HG02938 (cell line): ENCODE data around the gene ZNF195.
"Not testable (repeated sequence)": the region's sequence is repeated elsewhere in the genome, so short reads cannot be mapped to it uniquely, and the experiment has no call there.

Experiments used
- ATAC-seq: cut with Tn5 transposase; IDR thresholded peaks from one replicate; pipeline ENCODE4 v1.9.1; 2021; ENCODE audit warnings: mild to moderate bottlenecking, moderate library complexity; ENCODE audit not compliant: unreplicated experiment

Gene ZNF195

GRCh38 chr11:3356858-3357257 is 22.1 kb downstream of the ZNF195 start:
- ATAC-seq = no peak

- ATAC-seq = no peak
Measured at GRCh38 chr11:3353066-3353465, 25.9 kb downstream of the ZNF195 start.

- no peak for ATAC-seq
Measured at GRCh38 chr11:3347127-3347526, 31.8 kb downstream of the ZNF195 start.

- no peak for ATAC-seq
Measured at GRCh38 chr11:3346587-3346986, 32.4 kb downstream of the ZNF195 start.

GRCh38 chr11:3345736-3346135 is 33.2 kb downstream of the ZNF195 start:
- no peak for ATAC-seq

GRCh38 chr11:3344327-3345174 is 34.4 kb downstream of the ZNF195 start:
- ATAC-seq = no peak

GRCh38 chr11:3342709-3343108 is 36.2 kb downstream of the ZNF195 start:
- ATAC-seq = no peak

- no peak for ATAC-seq
Measured at GRCh38 chr11:3341298-3341697, 37.6 kb downstream of the ZNF195 start.

GRCh38 chr11:3340025-3340424 is 38.9 kb downstream of the ZNF195 start:
- no peak for ATAC-seq

GRCh38 chr11:3339340-3339624 is 39.7 kb downstream of the ZNF195 start:
- no peak for ATAC-seq

- no peak for ATAC-seq
Measured at GRCh38 chr11:3338569-3339339, 40.2 kb downstream of the ZNF195 start.

- ATAC-seq = not testable (repeated sequence)
Measured at GRCh38 chr11:3336420-3336819, 42.5 kb downstream of the ZNF195 start.

GRCh38 chr11:3333157-3333556 is 45.8 kb downstream of the ZNF195 start:
- not testable (repeated sequence) for ATAC-seq

- not testable (repeated sequence) for ATAC-seq
Measured at GRCh38 chr11:3331078-3331477, 47.9 kb downstream of the ZNF195 start.

GRCh38 chr11:3330064-3330463 is 48.9 kb downstream of the ZNF195 start:
- ATAC-seq = not testable (repeated sequence)

GRCh38 chr11:3328503-3328902 is 50.4 kb downstream of the ZNF195 start:
- ATAC-seq = not testable (repeated sequence)

- ATAC-seq = not testable (repeated sequence)
Measured at GRCh38 chr11:3326450-3326849, 52.5 kb downstream of the ZNF195 start.

GRCh38 chr11:3324724-3325123 is 54.2 kb downstream of the ZNF195 start:
- not testable (repeated sequence) for ATAC-seq
